Right hindlimb (tissue), 1 donor: Measurements from ENCODE around the gene CROCC2.

Source experiments
- DNase-seq: peaks from one replicate; pipeline ENCODE4 v3.0.0-alpha.2; 2018

Gene CROCC2

GRCh38 chr2:240876035-240876474 lies 30.1 kb upstream of the CROCC2 start:
- no peak for DNase-seq

GRCh38 chr2:240876475-240877251 lies 29.5 kb upstream of the CROCC2 start:
- DNase-seq: no peak

GRCh38 chr2:240877460-240878340 lies 28.4 kb upstream of the CROCC2 start:
- no peak for DNase-seq

- no peak for DNase-seq
Observed at GRCh38 chr2:240878341-240878936, 27.7 kb upstream of the CROCC2 start.

GRCh38 chr2:240879105-240879504 lies 27.0 kb upstream of the CROCC2 start:
- DNase-seq: no peak

GRCh38 chr2:240881913-240882312 lies 24.2 kb upstream of the CROCC2 start:
- no peak for DNase-seq

GRCh38 chr2:240884221-240884620 lies 21.9 kb upstream of the CROCC2 start:
- no peak for DNase-seq

GRCh38 chr2:240884745-240885144 lies 21.4 kb upstream of the CROCC2 start:
- no peak for DNase-seq

- DNase-seq: no peak
Observed at GRCh38 chr2:240885566-240885965, 20.6 kb upstream of the CROCC2 start.

GRCh38 chr2:240886023-240886565 lies 20.0 kb upstream of the CROCC2 start:
- DNase-seq: no peak

GRCh38 chr2:240886678-240887609 lies 19.2 kb upstream of the CROCC2 start:
- no peak for DNase-seq

- DNase-seq: no peak
Observed at GRCh38 chr2:240887631-240888030, 18.5 kb upstream of the CROCC2 start.

- DNase-seq: no peak
Observed at GRCh38 chr2:240888130-240888889, 17.8 kb upstream of the CROCC2 start.

- DNase-seq: no peak
Observed at GRCh38 chr2:240888890-240889573, 17.1 kb upstream of the CROCC2 start.

GRCh38 chr2:240889601-240890560 lies 16.3 kb upstream of the CROCC2 start:
- no peak for DNase-seq

GRCh38 chr2:240890691-240891090 lies 15.4 kb upstream of the CROCC2 start:
- DNase-seq: no peak

GRCh38 chr2:240891492-240892340 lies 14.4 kb upstream of the CROCC2 start:
- DNase-seq: no peak

- no peak for DNase-seq
Observed at GRCh38 chr2:240892356-240892755, 13.8 kb upstream of the CROCC2 start.
